SJSA1 (cell line): ENCODE measurements around the gene NUAK1. TPM values are rescaled to one million over a fixed set of nuclear protein-coding genes. Genes with fewer than 3 reads are reported as not detected.

Experiments
- DNase-seq, 2 experiments: peaks; one replicate each; pipeline ENCODE4 v3.0.0-alpha.2; 2015 to 2020; ENCODE audit warnings: low spot score in 2 of 2, low read depth in 1 of 2
- H3K27ac ChIP-seq: fragments of 250-450 bp; sonication (Bioruptor Pico); 2 replicates; pipeline ENCODE4 v1.5.1; 2020; ENCODE audit warnings: mild to moderate bottlenecking, moderate library complexity
- H3K27me3 ChIP-seq: fragments of 250-450 bp; sonication (Bioruptor Pico); replicated peaks from 2 replicates; pipeline ENCODE4 v1.5.1; 2020; ENCODE audit warnings: mild to moderate bottlenecking, moderate library complexity
- H3K36me3 ChIP-seq: fragments of 250-450 bp; sonication (Bioruptor Pico); 2 replicates; pipeline ENCODE4 v1.5.1; 2020; ENCODE audit warnings: mild to moderate bottlenecking
- H3K4me1 ChIP-seq: fragments of 250-450 bp; sonication (Bioruptor Pico); replicated peaks from 2 replicates; pipeline ENCODE4 v1.6.1; 2021; ENCODE audit warnings: mild to moderate bottlenecking
- H3K4me3 ChIP-seq: fragments of 250-450 bp; sonication (Bioruptor Pico); 2 replicates; pipeline ENCODE4 v1.5.1; 2020; ENCODE audit warnings: mild to moderate bottlenecking
- H3K9me3 ChIP-seq: fragments of 250-450 bp; sonication (Bioruptor Pico); replicated peaks from 2 replicates; pipeline ENCODE4 v1.5.1; 2020; ENCODE audit warnings: mild to moderate bottlenecking
- total RNA-seq: library from RNA; depleted of rRNA; stranded (reverse); fragments of >200 nt; shearing (Covaris generic); gene quantifications from 2 replicates; pipeline ENCODE4 v1.2.3, GENCODE V29; 2014

Gene NUAK1
- total RNA-seq, 1 experiment from 2014 or later, result 60.6 TPM

DNA sequence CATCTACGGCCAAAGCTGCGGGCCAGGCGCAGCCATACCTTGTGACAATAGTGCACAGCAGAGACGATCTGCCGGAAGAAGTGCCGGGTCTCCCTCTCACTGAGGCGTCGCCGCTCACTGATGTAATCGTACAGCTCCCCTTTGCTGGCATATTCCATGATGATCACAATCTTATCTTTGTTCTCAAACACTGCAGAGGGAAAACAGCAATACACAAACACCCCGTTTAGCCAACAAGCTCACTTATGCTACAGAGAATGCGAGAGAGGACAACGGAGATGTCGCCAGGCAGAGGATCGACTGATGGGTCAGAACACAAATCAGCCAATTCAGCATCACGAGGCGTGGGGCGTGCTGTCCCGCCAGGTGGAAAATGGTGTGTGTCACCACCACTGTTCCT is 52.1 kb downstream of the NUAK1 start:
- no peak overlapping the region for H3K27ac ChIP-seq
- DNase-seq, result no peak
- peaks cover 64% of the 10 kb centered on the region for H3K4me1 ChIP-seq
- H3K9me3 ChIP-seq, result no peaks in the 10 kb centered on the region
- H3K36me3 ChIP-seq, result peaks cover 17% of the 10 kb centered on the region
- no peaks in the 10 kb centered on the region for H3K27me3 ChIP-seq
- no peak overlapping the region for H3K4me3 ChIP-seq

DNA sequence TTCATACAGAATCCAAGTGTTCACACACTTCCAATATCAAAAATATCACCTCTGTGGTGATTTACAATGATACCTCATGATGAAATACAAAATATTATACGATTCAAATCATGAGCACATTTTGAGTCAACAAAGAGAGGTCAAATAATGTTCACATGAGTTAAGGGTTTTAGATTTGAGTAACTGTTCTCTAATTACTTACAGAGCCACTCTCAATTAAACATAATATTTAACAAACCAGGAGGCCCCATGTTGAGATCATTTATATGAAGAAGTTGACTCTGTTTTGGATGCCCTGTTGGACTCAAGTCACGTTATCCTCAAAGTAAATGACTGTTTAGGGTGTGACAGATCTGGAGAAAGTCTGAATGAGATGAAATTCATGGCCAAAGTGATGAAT is 53.5 kb downstream of the NUAK1 start:
- H3K27ac ChIP-seq, result peak overlapping the region; percentile 99
- H3K27me3 ChIP-seq, result no peaks in the 10 kb centered on the region
- peaks cover 64% of the 10 kb centered on the region for H3K4me1 ChIP-seq
- H3K4me3 ChIP-seq, result no peak overlapping the region
- peaks cover 29% of the 10 kb centered on the region for H3K36me3 ChIP-seq
- no peaks in the 10 kb centered on the region for H3K9me3 ChIP-seq
- DNase-seq, result no peak

DNA sequence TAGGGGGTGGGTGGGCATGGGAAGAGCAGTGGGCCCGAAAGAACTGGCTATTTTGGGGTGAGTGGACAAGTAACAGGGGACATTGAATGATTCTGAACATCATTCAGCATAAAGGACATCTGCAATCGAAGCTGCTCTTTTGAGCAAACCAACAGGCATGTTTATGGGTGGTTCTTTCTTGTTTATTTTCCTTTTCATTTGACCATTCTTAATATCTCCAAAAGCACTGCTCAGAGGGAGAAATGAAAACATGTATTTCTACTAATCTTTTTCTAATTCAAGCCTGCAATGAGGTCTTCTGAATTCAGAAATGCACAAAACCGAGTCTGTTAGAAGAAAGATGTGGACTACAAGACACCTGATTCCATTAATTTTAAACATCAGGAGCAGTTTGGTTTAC is 54.0 kb downstream of the NUAK1 start:
- H3K27ac ChIP-seq, result peak overlapping the region; percentile 99
- H3K4me1 ChIP-seq, result peaks cover 64% of the 10 kb centered on the region
- H3K9me3 ChIP-seq, result no peaks in the 10 kb centered on the region
- peak in 1 of 2 experiments; percentile 65 for DNase-seq
- no peaks in the 10 kb centered on the region for H3K27me3 ChIP-seq
- H3K36me3 ChIP-seq, result peaks cover 32% of the 10 kb centered on the region
- H3K4me3 ChIP-seq, result no peak overlapping the region

DNA sequence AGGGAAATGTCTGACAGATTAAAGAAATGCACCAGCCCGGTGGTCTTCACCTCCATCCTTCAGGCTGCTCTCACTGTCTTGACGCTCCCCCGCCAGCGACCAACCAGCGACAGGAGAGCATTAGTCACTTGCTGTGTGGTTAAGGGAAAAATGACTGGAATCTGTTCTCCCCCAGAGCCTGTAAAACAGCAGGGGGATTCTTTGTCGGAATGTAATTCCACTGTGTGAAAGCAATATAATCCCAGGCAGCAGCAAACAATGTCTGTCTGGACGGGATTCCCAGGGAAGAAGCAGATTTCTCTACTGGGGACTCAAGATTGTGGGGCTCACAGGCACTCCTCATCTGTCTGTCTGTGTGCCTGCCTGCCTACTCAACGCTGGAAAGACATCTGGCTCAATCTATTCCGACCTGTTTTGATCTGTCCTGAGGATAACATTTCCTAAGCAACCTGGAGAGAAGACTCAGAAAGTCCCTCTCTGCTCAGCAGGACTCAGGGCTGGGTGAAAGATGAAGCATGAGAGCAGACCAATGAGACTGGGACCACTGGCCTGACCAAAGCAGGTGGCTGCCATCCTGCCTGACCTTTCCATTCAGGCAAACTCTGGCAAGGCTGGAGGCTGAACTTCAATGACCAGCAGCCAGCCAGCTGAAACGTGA is 54.6 kb downstream of the NUAK1 start:
- no peaks in the 10 kb centered on the region for H3K9me3 ChIP-seq
- peak overlapping the region; percentile 99 for H3K27ac ChIP-seq
- peaks cover 65% of the 10 kb centered on the region for H3K4me1 ChIP-seq
- no peaks in the 10 kb centered on the region for H3K27me3 ChIP-seq
- H3K4me3 ChIP-seq, result peak overlapping the region; percentile 33
- peaks cover 38% of the 10 kb centered on the region for H3K36me3 ChIP-seq
- peak; percentile 96 to 98 for DNase-seq

DNA sequence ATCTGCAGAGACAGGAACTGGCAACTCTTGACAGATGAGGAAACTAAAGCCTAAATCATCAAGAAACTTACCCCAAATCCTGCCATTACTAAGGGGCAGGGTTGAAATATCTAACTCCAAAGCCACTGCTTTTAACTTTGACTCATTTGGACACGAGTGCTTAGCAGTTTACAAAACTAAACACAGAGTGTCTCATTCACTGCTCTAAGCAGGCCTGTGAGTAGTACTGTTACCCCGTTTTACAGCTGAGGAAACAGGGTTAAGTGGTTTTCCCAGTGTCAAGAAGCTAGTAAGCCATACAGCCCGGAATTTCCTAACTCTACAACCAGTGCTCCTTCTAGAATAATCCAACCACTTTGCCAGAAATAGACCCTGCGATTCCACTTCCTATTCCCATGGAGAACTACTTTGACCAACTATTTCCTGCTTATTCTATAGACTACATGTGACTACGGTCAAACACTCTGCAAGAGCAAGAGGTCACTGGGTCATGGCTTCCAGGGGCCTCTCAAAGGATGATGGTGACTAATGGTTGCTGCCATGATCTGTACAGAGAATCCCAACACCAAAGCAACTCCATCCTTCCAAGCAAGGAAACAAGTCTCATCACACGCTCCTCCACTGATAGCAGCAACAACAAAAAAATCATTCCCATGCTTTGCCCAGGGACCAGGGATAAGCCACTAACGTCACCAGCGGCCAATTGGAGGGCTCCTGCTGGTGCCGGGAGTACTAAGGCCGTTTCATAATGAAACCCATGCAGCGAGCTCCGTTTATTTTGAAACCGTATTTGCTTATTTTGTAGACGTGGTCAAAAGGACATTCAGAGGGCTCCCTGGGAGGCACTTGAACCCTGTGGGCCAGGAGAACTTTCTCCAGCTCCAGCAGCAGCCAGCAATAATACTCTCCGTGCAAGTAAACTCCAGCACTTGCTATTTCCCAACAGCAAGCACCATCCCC is 56.3 kb downstream of the NUAK1 start:
- peaks cover 76% of the 10 kb centered on the region for H3K4me1 ChIP-seq
- H3K27me3 ChIP-seq, result no peaks in the 10 kb centered on the region
- no peaks in the 10 kb centered on the region for H3K9me3 ChIP-seq
- peaks cover 49% of the 10 kb centered on the region for H3K36me3 ChIP-seq
- H3K27ac ChIP-seq, result peak overlapping the region; percentile 99
- H3K4me3 ChIP-seq, result peak overlapping the region; percentile 33
- DNase-seq, result peak; percentile 78 to 89

DNA sequence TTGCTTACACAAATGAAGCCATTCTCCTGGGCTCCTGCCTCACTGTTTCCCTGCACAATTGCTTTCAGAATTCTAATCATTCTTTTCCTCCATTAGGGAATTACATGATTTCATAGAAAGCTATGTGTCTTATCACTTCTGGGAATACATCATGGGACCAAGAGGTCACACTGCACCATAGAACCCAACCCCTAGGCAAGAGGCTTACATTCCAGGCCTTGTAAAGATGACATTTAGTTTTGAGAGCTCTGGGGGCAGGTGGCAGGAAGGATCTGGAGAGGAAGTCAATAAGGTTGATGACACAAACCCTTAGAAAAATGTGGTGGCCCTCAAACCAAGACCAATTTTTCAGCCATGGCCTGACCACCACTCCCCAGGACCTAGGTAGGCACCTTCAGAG is 57.1 kb downstream of the NUAK1 start:
- Histone ChIP-seq H3K4me1 (peaks cover 80% of the 10 kb centered on the region), H3K36me3 (peaks cover 58% of the 10 kb centered on the region), H3K27me3 (no peaks in the 10 kb centered on the region), H3K9me3 (no peaks in the 10 kb centered on the region), H3K27ac (peak overlapping the region; percentile 99), H3K4me3 (no peak overlapping the region)
- peak in 1 of 2 experiments; percentile 62 for DNase-seq

DNA sequence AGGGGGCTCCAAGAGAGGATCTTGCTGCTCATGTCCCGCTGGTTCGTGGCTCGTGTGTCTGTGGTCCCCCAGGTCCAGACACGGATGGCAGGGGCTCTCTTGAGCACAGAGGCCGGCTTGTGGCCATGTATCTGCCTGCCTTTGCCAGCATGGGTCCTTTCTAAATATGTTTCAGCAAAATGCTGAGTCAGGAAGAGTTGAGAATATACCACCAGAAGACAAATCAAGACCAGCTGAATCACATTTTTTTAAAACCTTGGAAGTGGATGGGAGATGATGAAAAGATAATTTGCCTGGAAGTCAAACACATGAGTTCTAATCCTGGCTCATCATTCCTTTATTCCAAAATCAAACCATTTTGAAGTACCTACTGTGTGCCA is 58.0 kb downstream of the NUAK1 start:
- peaks cover 86% of the 10 kb centered on the region for H3K4me1 ChIP-seq
- H3K9me3 ChIP-seq, result no peaks in the 10 kb centered on the region
- DNase-seq, result no peak
- peaks cover 66% of the 10 kb centered on the region for H3K36me3 ChIP-seq
- peak overlapping the region; percentile 99 for H3K27ac ChIP-seq
- no peaks in the 10 kb centered on the region for H3K27me3 ChIP-seq
- no peak overlapping the region for H3K4me3 ChIP-seq

DNA sequence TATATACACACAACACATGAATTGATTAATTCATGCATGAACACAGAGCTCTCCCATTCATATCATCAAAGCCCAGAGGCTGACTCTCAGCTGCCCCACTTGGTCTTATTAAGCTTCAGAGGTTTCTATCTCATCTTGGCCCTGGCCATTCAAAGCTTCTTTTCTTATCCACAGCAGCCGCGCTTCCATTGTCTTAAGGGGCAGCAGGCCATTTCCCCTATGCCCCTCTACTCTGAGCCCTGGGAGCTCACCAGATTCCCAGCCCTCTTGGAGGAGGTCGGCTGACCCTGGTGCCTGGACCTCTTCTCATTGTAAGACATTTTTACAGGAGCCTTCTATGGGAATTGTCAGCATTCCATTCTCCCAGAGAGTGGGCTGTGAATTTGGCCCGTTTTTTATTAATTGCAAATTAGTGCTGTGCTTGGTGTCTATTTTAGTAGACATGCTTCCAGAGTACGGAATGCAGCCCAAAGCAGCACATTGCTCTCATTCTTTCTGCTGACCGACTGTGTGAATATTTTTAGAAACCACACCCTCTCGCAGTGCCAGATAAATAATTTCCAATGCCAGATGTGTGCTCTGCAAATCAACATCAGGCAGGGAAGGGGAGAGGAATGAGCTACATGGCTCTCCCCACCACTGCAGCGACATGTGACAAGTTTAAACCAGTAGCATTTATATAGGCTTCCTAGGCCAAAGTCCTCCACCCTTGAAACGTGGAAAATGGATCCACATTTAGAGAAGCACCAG is 58.5 kb downstream of the NUAK1 start:
- Histone ChIP-seq H3K36me3 (peaks cover 72% of the 10 kb centered on the region), H3K27ac (peak overlapping the region; percentile 99), H3K4me3 (no peak overlapping the region), H3K4me1 (peaks cover 86% of the 10 kb centered on the region), H3K27me3 (no peaks in the 10 kb centered on the region), H3K9me3 (no peaks in the 10 kb centered on the region)
- peak; percentile 61 to 87 for DNase-seq

DNA sequence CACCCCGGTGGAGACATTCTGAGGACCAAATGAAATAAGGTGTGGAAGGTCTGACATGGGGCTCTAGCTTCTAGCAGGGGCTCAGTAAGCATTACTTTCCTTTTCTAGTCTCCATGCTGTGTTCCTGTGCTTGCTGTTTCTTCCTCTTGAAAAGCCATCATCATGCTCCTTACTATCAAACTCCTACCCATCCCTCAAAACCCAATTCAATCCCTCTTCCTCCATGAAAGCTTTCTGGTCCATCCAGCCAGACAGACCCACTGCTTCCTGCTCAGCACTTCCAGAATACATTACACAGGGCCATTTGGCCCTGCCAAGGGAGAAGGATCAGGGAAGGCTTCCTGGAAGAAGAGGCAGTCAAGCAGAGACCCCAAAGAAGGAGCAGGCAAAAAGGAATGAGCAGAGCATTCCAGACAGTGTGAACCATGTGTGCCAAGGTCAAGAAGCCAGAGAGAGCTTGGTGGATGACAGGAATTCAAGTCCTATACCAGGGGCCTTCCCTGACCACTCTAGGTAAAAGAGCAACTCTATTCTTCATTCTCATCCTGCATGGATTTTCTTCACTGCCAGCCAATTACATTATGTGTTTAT is 59.5 kb downstream of the NUAK1 start:
- Histone ChIP-seq H3K27ac (peak overlapping the region; percentile 99), H3K4me3 (no peak overlapping the region), H3K9me3 (no peaks in the 10 kb centered on the region), H3K27me3 (no peaks in the 10 kb centered on the region), H3K4me1 (peaks cover 86% of the 10 kb centered on the region), H3K36me3 (peaks cover 75% of the 10 kb centered on the region)
- no peak for DNase-seq

DNA sequence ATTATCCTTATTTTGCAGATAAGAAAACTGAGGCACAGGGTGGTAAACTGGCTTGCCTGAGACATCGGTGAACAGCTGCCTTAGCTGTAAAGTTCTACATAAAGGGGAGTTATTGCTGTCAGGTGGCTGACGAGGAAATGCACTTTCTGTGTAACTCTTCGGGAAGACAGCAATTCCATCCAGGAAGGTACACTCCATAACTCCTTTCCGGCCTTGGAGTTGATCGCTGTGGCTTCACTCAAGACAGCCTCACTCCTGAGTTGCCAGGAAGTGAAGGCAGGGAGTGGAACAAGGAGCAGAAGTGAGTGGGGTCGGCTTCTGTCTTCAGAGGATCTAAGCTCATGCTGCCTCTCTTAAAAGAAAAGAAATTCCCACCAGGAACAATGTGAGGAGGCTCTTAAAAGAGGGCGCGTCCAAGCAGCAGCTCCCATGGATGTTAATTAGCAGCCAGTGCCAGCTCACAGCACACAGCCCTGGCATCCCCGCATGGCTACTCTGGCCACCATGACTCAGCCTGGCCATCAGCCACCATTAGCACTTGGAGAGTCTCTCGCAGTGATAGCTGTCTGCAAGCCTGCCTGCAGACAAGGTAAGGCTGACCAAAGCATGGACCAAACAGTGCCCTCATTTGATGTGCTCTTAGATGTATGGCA is 60.3 kb downstream of the NUAK1 start:
- Histone ChIP-seq H3K27ac (peak overlapping the region; percentile 19; the same call in 1 of the 2 replicates), H3K36me3 (peaks cover 79% of the 10 kb centered on the region), H3K4me1 (peaks cover 83% of the 10 kb centered on the region), H3K27me3 (no peaks in the 10 kb centered on the region), H3K9me3 (no peaks in the 10 kb centered on the region), H3K4me3 (no peak overlapping the region)
- peak; percentile 57 to 71 for DNase-seq

DNA sequence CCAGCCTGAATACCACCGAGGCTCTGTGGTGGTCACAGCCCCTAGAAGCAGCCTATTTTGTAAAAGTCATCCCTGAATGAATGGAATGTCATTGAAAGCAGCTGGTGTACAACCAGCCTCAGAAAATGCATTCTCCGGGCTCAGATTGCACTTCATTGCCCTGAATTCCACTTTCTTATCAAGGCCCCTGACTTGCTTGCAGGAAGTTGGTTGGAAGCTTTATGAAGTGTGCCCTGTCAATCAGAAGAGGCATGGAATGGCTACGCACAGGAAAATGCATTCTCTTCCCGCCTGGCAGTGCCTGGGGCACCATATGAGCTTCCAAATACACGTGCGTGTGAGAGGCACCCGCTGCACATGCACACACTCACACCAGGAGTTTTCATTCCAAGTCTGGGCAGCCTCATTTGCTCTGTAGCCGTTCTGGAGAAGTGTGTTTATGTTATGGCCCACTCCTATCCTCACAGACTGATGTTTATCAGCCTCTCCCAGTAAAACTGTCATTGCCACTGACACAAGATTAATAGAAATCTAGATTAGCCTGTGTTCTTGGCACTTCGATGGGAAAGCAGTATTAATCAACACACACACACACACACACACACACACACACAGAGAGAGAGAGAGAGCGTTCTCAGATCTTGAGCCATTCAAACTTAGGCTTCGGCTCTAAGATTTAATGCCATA is 63.9 kb downstream of the NUAK1 start:
- peak; percentile 72 to 80 for DNase-seq
- Histone ChIP-seq H3K9me3 (no peaks in the 10 kb centered on the region), H3K27me3 (no peaks in the 10 kb centered on the region), H3K36me3 (peaks cover 91% of the 10 kb centered on the region), H3K4me3 (no peak overlapping the region), H3K4me1 (peaks cover 50% of the 10 kb centered on the region), H3K27ac (peak overlapping the region; percentile 47)

DNA sequence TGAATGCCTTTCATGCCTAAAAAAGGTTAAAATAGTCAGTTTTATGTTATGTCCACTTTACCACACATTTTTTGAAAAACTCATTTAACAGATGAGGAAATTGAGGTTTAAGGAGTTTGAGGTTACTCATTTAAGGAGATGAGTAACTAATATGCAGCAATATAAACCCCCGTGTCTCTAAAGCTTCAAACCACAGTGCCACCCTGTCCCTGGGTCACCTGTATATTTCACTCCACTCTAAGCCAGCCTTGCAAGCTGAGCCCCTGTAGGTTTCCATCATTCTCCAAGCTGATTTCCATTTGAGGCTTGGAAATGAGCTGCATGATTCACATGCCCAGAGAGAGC is 64.4 kb downstream of the NUAK1 start:
- no peak for DNase-seq
- peaks cover 45% of the 10 kb centered on the region for H3K4me1 ChIP-seq
- peaks cover 91% of the 10 kb centered on the region for H3K36me3 ChIP-seq
- no peaks in the 10 kb centered on the region for H3K27me3 ChIP-seq
- H3K4me3 ChIP-seq, result no peak overlapping the region
- H3K9me3 ChIP-seq, result no peaks in the 10 kb centered on the region
- peak overlapping the region; percentile 20; the same call in 1 of the 2 replicates for H3K27ac ChIP-seq
